ENCODE data around the gene ANKRD55.

DNA sequence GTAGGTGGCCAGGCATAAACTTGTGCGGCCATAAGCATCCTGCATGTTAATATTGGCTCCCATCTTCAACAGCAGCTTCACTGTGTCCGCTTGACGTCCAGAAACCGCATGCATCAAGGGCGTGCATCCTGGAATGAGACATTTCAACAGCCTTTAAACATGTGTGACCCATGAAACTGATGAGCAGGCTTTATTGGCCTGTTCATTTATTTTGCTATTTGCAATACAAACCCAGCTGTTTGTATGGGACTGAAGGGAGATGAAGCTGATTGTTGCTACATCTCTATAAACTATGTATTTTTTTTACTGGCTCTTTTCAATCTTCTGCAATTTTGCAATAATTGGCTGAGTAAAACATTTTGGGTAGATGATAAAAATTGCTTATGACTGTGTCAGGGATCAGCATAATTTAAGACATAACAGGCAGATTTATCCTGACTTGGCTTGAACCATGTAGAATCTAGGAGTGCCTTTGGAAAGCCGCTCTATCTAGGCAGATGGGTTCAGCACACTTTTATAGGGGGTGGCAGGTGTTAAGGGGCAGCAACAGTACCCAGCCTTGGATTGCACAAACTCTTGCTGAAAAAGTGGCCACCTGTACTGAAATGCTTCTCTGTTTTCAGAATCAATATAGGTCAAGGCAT, 56.9 kb downstream of the ANKRD55 start:
- no peak for TF ChIP-seq CTCF (IDR thresholded peaks at IDR 0.05)
- TF ChIP-seq POLR2A (IDR thresholded peaks at IDR 0.05), result no peak

Data from lower leg skin (tissue), 3 donors.